Stimulated activated CD4-positive, alpha-beta T cell treated with anti-CD3 and anti-CD28 coated beads, Interleukin-4, amount 100 ng/mL, for 48 hours (primary cell): Measurements from ENCODE around the gene SEC16B.

Experiments
- DNase-seq, 2 donors: peaks; one replicate each; pipeline ENCODE4 v3.0.0-alpha.2; 2020; ENCODE audit warnings: low read depth in 2 of 2

The SEC16B gene

DNA sequence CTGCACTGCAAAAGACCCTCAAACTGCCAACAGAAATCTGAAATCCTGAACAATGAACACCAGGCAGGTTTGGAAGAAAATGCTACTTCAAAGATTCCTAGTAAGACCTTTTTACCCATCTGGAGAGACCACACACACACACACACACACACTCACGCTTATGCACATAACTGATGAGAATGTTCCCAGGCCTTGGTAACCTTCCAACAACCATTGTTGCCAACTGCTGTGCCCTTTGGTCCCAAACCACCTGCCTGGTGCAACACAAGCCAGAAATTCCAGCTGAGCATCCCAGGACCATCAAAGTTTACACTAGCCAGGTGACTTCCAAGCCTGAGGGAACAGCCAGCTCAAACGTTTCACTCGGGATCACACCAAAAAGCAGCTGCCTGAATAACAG is 56.9 kb downstream of the SEC16B start:
- DNase-seq = no peak

DNA sequence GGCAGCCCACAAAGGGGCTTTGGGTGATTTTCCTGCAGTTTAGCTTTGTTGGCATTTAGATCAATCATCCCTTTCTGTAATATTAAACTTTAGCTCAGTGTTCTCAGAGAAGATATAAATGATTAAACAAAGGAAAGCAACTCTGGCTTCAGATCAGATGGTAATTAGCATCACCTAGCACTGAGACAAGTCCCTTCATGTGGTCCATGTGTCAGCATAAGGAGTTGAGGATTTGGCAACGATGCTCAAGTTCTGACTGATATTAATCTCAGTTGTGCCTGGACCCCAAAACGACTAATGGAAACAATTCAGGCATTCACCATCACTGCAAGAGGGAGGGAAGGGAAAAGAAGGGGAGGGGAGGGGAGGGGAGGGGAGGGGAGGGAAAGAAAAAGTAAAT is 60.4 kb downstream of the SEC16B start:
- DNase-seq = no peak

DNA sequence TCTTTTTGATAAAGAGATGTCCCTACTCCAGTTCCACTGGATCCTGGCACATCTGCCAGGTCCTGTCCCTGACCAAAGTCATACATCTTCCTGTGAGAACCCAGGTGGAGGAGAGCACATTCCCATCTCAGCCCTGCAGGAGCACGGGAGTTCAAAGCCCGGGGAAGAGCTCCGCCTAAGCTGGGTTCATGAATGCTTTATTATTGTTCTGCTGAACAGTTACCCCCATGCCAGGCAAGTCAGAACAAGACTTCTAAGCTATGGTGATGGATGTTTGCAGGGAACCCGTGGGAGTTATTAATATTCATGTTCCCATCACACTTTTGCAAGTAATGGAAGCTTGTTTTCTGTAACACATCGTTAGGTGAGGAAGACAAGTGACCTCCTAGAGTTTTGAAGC is 62.9 kb downstream of the SEC16B start:
- no peak for DNase-seq

DNA sequence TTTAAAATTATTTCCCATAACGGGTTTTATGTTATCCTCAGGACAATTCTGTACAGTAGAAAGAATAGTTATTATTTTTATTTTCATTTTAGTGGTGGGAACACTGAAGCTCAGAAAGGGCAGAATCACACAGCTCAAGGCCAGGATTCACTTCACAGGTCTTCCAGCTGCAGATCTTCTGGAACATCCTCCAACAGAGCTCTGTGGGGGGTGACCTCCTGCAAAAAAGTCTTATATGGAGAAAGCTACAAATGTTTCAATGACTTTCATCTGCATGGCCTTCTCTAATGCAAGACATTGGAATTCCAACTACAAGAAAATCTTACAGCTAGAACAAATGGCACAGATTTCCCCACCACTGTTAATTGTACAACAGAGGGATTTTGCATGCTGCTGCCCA is 64.2 kb downstream of the SEC16B start:
- DNase-seq = no peak

DNA sequence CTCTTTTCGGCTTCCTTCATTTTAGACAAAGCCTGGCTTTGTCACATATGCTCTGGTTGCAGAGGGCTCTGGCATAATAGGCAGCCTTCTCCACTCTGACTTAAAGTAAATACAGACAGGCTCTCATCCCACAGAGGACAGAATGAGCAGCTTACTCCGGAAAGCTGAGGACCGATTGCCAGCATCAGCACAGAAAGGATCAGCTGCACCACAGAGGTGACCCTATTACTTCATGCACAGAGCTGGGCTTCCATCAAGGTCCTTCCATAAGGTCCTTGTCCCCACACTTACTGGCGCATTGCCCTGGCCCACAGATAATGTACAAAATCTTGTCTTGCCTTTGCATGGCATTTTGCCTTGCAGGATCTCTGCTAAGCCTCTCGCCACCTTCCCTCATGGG is 67.6 kb downstream of the SEC16B start:
- no peak for DNase-seq

DNA sequence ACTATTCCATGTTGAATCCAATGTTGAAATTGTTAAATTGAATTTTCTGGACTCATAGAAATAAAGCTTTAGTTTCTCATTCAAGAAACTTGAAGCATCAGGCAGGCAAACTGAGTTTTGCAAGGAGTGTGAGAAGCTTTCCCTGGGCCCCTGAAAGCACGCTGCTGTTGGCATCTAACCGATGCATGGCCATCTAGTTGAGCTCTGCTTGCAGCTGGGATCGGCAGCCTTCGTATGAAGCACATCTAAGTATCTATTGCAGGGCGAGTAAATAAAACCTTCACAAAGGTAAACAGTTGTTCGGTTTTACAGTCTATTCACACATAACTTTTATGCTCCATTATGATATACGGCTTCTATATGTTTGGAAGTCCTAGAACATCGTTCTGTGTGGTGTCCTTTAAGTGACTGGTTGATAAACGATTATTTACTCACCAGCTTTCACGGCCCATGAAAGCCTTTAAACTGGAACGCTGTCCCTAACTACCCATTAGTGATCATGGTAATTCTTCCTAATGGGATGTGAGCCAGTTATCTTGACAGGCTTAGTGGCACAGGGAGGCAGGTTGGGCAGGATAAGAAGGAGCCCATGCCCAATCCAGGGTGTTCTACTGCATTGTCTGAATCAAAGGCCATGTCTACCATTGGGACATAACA is 71.7 kb downstream of the SEC16B start:
- DNase-seq = no peak

DNA sequence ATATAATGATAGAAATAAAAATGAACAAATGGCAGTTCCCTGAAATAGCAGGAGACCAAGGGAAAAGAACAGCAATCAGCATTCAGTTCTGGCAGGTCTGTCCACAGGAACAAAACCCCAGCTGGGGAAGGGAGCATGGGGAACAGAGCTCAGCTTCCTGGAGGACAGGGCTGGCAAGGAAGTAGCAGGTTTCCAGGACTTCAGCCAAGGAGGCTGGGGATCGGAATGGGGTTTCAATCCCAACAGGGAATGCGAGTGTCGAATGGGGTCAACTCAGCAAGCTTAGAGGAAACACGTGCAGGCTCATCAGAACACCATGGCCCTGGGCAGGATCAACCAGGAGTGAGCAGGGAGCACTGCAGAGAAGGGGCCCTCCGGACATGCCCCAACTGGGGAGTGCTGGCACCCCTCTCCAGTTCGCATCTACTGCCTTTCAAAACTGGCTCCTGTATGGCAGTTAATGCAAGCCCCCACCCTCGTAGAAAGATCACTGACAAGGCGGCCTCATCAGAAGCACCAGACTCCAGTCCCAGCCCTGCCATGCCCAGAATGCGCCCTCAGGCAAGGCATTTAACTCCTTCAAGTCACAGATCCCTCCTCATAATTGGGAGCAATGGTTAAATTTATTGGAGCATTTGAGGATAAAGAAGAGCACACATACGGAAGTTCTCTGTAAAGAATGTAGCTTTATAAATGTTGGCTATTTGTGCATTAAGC is 72.4 kb downstream of the SEC16B start:
- no peak for DNase-seq
